SKM-1 treated with dmso at 0.1 percent for 144 hours (cell line): ENCODE data around the gene PXMP2.

Experiments used
- DNase-seq: peaks from one replicate; lab custom pipeline; 2025; ENCODE audit not compliant: unreplicated experiment; lab: John Stamatoyannopoulos, UW

Gene PXMP2

DNA sequence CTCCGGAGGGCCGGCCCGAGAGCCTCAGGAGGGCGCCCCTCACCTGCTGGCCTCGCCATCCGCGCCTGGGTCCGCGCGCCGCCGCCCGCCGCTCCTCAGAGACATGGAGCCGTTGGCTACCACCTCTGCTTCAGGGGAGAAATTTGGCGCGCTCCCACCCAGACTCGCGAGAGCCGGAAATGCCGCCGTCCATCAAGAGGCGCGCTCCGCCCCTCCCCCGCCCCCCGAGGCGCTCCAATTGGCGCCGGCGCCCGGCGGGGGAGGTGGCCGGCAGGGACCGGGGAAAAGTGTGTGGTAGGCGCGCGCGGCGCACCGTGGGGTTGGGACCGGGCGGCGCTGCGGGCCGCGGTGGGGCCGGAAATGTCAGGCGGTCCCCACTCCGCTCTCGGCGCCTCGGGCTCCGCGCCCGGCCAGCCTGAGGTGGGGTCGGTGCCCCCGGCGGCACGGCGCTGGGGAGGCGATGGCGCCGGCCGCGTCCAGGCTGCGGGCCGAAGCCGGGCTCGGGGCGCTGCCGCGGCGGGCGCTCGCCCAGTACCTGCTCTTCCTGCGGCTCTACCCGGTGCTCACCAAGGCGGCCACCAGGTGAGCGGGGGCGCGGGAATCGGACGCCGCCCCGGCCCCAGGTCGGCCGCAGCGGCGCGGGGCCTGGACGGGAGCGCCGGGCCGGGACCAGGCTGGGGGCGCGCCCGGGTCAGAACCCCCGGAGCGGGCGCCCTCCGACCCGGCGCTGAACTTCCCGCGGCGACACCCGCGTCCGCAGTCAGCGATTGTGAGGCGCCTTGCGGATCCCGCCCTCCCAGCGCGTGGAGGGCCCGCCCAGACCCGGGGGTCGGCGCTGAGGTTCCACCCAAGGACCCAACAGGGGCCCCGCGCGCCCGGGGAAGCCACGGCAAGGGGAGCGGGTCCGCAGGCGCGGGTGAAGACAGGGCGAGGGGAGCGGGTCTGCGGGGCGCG is at the start of gene PXMP2, which contains the start of gene POLE:
Gene PXMP2, plus strand, starts transcription at position 377 of the 954 bp plus-strand sequence. Its CDS starts 84 bp downstream, at position 461.
Gene POLE, minus strand, starts transcription at position 132 of the 954 bp plus-strand sequence. Its CDS starts 27 bp downstream, at position 105.
- peak; percentile 66 for DNase-seq

DNA sequence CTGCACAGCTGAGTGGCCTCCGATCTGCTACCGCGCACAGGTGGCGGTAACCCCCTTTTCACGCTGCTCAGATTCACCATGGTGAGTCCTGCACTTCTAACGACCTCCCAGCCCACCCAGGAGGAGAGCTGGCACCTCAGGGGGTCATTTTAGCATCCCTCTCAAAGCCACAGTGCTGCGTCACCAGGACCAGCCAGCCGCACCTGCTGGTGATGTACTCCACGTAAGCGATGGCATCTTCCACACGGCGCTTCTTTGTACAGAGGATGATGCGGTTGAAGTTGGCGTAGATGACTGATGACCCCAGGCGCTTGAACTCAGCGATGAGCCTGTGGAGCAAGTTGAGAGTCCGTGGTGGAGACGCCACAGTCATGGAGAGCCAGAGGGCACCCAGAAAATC is 49.6 kb upstream of the PXMP2 start:
- no peak for DNase-seq

DNA sequence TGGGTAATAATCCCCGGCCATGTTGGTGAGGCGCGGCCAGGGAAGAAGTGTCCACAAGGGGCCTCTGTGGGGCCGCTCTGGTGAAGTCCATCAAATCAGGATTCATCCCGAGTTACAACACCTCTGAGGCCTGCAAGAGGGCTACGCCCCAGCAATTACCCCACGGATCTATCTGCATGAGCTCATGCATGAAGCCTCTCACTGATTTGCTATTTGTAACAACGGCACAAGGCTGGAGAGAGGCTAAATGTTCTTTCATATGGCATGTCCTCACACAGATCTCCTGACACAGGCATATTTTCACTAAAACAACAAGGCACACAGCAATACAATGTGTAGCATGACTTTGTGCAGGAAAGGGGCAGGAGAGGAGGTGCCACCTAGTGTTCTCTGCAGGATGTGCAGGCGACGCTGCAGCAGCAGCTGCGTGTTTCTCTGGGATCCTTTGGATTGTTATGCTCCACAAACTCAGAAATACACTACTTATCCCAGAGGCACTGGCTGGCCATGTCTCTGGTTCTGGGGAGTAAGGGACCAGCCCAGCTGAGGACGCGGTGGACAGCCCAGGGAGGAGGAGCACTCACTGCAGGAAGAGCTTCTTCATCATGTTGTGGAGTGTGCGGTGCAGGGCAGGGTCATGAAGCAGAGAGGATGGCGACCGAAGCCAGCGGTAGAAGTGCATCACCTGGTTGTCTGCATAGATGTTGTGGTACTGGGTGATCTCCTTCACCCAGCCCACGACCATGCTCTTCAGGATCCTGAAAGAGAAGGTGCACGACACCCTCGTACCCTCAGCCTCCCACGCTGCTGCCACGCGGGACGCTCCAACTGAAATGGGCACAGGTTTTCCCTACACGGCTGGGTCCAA is 48.6 kb upstream of the PXMP2 start:
- DNase-seq, result no peak

DNA sequence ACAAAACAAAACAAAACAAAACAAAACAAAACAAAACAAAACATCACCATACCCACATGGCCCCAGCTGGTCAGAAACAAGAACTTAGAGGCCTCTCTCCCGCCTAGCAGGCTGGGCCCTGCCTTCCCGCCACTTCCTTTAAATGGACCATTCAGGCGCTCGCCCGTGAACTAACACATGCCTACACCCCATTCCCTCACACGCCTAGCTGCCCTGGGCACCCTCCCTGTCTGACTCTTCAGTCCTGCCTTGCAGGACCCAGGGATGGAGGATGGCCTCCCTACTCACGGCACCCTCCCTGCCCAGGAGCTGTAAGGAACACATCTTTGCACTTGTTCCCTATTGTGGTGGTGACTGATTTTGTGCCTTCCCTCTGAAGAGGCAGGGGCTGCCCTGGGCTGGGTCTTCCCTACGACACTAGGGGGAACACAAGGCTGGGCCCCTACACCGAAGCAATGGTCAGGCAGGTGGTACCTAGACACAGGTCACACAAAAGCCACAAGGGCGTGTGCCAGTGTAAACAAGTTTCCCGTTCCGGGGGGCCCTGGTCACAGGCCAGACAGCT is 47.3 kb upstream of the PXMP2 start:
- no peak for DNase-seq

DNA sequence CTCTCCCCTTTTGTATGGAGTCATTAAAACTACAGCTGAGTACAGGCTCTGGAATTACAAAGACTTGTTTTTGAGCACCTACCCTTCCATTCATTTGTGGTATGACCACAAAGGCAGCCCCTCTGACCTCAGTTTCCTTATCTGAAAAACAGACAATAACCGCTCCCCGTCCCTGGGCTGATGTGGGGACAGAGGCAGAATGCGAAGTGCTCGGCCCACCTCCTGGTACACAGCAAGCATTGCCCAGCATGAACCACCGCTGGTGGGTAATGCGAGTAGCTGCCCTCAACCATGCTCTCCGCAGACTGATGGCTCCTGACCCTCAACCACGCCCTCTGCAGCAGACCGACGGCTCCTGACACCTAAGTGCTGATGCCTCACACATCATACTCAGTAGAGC is 46.5 kb upstream of the PXMP2 start:
- no peak for DNase-seq

DNA sequence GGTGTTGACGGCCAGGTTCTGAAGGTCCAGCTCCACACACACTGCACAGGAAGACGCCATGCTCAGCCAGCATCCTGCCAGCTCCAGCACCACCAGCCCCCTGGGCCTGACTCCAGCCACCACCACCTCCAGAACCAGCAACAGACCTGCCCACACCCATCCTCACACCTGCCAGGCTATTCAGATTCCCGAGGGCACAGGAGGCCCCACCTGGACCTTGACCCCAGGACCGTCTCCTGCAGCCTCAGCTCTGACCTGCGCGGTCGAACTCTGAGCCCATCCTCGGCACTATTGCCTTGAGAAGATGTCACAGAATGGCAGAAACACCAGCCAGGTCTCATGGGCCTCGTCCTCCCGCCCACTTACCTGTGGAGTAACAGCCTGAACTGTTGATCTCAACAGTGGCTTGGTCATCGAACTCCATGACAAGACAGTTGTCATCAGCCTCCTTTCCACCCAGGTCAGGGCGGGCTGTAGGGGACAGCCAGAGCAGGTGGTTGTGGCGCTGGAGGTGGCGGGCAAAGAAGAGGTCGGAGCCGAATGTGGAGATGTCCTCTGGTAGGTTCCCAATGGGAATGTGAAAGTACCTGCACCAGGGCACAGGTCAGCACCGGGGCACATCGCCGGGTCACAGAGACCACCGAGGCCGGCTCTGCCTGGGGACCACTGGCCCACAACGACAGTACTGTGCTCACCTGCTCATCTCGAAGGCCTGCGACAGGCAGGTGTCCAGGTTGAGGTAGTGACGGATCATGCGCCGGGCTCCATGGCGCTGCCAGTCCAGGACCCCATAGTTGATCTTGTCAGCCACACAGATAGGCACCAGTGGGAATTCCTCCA is 45.4 kb upstream of the PXMP2 start:
- no peak for DNase-seq

DNA sequence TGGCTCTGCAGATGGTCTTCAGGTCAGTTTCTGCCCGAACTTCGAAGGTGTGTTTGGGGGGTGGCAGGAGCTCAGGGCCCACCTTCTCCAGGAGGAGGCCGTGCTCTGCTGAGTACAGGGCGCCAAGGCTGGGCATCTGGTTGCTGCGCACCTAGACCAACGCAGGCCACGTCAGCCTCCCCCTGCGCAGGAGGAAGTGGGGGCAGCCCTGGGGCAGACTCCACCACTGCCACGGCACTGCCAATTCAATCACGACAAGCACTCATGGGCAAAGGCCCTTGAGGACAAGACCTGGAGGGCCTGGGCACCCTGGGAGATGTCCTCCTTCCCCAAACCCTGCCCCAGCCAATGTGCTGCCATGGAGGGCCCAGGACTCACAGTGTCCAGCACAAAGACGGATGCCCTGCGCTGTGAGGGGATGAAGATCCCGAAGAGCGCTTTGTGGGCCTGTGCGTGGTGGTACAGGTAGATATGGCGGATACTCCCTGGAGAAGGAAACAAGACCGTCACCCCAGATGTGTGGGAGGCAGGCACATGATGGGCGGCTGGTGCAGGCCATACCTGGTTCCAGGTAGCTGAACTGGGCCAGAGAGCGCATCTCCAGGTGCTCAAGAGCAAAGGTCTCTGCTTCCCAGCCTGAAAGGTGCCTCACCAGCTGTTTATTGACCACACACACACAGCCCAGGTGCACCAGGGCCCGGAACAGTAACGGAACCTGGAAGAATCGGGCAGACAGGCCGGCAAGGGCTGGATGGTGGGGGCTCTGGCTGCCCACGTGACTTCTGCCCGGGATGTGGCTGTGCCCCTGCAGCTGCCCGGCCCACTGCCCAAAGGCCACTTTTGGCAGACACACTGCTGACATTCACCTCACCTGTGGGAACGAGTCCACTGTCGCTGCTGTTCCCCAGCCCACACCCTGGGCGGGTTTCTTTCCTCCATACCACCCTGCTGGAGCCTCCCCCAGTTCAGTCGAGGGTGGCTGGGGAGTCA is 44.2 kb upstream of the PXMP2 start:
- no peak for DNase-seq

DNA sequence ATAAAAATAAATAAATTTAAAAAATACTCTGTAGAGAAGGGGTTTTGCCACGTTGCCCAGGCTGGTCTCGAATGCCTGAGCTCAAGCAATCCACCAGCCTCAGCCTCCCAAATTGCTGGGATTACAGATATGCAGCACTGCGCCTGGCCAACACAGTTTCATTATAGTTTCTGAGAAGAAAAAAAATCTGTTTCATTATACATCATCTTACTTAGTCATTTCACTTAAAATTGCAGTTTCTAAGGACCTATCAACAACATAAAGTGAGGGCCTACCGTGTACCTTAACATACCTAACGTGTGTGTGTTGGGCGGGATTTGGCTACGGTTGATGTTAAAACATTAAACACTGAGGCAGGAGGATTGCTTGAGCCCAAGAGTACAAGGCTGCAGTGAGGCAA is 40.5 kb upstream of the PXMP2 start:
- no peak for DNase-seq

DNA sequence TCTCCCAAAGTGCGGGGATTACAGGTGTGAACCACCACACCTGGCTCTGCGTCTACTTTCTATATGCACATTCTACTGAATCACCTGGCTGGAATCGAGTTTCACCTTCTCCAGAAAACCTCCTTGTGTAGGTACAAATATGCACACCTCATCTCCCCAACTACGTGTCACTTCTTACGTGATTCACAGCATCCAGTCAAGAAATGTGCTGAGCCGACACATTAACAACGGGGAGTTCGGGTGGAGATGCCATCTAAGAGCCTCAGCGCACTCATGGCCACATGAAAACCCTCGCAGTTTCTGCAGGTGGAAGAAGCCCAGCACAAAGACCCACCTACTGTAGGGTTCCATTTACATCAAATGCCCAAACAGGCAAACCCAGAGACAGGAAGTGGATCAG is 39.5 kb upstream of the PXMP2 start:
- no peak for DNase-seq

DNA sequence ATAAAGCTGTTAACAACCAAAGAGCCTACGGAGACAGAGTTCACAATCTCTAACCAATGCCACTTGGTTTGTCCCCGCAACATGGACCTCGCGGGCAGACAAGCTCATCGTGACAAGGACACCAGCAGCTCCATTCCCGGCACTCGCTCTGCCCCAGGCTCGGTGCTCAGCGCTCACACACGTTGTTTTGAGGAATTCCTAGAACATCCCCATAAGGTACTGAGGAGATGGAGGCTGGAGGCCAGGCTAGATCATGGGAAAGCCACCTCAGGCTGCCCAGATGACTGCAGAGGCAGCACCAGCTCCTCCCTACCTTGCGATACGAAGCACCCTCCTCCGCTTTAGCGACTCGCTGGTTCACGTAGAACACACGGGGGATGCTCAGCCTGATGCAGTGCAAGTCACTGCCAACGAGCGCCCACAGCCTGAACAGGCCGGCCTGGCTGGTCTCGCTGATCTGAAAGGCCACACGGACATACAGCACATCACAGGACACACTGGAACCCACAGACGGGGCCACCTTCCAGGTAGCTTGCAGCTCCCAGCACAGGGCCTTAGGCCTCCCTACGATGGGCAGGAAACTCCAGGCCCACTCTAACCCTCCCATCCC is 38.7 kb upstream of the PXMP2 start:
- no peak for DNase-seq

DNA sequence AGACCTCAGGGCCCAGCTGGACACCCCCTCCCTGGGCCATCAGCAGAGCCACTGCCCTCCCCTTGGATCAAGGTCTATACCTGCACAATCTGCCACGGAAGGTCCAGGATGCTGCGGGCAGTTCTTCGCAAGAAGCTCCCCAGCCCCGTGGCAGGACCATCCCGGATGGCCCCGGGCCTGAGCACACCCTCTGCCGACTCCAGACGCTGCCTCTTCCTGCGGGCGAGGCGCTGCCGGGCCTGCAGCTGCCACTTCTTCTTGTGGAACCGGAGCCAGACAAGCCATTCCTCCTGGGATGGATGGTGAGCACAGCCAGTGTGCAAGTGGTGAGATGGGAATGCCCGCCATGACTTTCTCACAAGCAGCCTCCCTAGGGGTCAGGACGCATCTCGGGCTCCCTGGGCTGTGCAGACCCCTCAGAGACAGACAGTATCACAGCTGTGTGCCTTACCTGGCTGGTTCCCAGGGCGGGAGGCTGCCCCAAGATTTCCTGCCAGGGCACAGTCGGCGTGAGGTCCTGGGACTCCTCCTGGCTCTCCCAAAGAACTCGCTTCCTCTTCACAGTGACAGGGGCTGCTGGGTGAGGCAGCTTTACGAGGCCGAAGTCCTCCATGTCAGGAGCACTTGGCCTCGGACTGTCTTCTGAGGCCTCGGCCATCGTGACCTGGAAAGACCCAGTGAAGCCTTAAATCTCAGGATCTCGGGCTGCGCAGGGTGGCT is 38.0 kb upstream of the PXMP2 start:
- no peak for DNase-seq

DNA sequence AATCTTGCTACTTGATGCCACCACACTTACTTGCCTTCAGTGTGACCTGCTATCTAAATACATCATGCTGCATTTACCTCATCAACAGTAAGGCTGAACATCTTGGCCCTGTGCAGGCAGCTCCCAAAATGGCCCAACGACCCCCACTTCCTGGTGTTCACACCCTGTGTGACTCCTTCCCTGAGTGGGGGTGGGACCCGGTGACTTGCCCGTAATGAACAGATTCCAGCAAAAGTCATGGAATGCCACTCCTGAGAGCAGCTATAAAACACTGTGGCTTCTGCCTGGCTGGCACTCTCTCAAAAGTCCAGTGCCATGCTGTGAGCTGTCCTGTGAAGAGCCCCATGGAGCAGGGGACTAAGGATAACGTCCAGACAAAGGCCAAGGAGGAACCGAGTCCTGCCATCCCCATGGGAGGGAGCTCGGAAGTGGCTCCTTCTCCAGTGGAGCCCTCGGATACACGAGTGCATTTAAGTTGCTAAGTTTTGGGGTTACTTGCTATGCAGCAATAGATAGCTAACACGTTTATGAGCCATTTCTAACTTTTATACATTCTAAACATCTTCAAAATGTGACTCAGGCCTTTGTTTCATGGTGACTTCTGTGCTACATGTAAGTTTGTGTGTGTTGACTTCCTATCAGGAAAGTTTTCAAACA is 35.8 kb upstream of the PXMP2 start:
- peak; percentile 100 for DNase-seq

DNA sequence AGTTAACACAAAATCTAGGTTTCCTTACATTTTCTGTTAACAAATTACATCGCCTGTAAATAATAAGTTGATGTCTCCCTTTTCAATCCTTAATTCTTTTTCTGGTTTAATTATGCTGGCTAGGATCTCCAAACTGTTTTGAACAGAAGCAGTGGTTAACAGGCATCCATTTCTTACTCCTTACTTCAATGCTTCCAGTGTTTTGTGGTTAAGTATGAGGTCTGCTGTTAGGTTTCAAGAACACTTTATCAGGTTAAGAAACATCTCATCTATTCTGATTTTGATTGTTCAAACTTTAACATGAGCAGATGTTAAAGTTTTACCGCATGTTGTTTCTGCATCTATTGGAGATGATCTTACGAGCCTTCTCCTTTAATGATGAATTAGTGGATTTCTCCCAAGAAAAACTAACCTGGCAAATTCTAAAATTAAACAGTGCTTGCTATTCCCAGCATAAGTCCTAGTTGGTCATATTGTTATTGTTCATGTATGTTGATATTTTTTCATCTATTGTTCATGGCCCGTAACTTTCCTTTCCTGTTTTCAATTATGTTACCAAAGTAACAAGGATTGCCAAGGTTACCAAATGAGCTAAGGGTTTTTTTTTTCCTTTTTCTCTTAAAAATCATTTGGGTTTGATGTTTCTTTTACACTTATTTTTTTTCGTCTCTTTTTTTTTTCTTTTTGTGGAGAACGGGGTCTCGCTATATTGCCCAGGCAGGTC is 33.7 kb upstream of the PXMP2 start:
- no peak for DNase-seq

DNA sequence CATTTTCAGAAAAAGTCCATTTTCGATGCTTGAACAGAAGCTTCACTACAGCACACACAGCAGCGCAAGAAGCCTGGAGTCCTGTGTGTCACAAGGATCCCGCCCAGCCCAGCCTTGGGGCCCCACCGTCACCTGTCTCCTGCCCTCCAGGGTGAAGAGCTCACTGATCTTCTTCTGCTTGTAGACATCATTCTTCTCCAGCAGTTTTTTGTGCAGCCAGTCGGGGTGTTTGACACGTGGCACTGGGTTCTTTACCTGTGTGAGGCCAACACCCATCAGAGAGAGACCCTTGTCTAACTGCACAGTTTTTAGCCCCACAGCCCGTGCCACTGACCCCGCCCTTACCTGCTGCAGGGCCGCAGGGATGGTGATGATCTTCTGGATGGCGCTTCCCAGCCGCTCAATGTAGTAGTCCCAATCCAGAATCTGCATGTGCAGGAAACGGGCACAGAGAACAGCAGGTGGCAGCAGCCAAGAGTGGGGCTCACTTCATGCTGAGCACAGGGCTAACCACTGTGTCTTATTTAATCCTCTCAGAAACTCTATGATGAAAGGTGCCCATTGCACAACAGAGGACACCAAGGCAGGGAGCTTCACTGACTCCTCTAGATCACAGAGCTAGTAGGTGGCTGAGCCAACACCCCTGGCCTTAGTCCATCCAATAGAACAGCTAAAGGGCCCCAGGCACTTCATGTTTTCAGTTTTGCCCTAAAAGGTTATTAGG is 30.2 kb upstream of the PXMP2 start:
- DNase-seq, result no peak

DNA sequence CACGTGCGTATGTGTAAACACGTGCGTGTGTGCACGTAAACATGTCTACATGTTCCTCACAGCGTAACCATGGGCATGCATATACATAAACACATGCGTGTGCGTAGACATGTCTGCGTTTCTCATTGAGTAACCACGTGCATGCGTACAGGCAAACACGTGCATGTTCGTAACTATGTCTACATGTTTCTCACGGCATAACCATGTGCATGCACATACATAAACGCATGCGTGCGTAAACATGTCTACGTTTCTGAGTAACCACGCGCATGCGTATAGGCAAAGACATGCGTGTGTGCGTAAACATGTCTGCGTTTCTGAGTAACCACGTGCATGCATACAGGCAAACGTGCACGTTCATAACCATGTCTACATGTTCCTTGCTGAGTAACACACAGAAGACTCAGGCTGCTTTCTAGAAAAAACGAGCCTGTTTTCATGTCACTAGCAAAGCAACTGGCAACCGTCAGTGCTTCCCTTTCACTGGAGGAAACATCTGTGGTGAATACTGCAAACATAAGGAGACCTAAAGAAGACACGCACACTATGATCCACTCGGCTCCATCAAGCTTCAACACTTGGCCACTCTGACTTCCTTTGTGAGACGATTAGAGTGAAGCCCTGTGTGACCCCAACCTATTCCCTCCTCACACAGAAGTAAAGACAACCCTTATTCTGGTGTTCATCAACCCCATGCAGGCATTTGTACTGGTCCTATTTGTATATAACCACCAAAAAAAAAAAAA is 29.1 kb upstream of the PXMP2 start:
- no peak for DNase-seq

DNA sequence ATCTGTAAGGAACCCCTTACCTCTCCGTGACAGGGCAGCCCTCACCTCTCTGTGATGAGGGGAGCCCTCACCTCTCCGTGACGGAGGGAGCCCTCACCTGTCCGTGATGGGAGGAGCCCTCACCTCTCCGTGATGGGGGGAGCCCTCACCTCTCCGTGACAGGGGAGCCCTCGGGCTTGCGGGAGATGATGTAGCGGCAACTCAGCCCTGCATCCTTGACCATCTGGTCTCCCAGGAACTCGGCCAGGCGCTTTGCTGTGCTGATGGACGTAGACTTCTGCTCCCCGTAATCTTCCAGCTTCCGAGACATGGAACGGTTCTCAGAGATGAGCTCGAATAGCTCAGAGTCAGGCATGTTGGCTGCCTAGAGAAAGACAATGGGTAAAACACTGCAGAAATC is 28.2 kb upstream of the PXMP2 start:
- DNase-seq, result no peak
